Endothelial cell of umbilical vein (primary cell): ENCODE results near the gene CPXM2. TPM values are rescaled to one million over a fixed set of nuclear protein-coding genes. Genes with fewer than 3 reads are reported as not detected.

Experiments used
- BruUV-seq: library from RNA; stranded (reverse); fragments of 400-500 nt; replicated peaks from 2 replicates; lab custom pipeline; 2021; lab: Mats Ljungman, UMichigan
- CTCF ChIA-PET: fragments of 300-600, 350-600 bp; sonication (Branson Sonifier 250); formaldehyde crosslinking; loops from one replicate; lab custom pipeline; 2021; ENCODE audit warnings: antibody characterized with exemption, inconsistent platforms; lab: Charles Lee
- POLR2A ChIA-PET: fragments of 300-600, 350-600 bp; sonication (Branson Sonifier 250); formaldehyde crosslinking; loops from one replicate; lab custom pipeline; 2021; ENCODE audit warnings: antibody characterized with exemption, inconsistent platforms; lab: Charles Lee
- DNase-seq: peaks from one replicate; pipeline ENCODE4 v3.0.0-alpha.2; 2011; ENCODE audit warnings: low read depth, low spot score
- FAIRE-seq: peaks from 2 replicates; lab custom pipeline; 2011; peaks lifted over from hg19 to GRCh38; lab: Jason Lieb, UNC
- H2AFZ ChIP-seq: 2 replicates; pipeline ENCODE4 v1.6.0; 2012; ENCODE audit warnings: low read depth, low read length, control low read depth, inconsistent platforms
- H3K27ac ChIP-seq: 2 replicates; pipeline ENCODE4 v1.5.1; 2011; ENCODE audit warnings: low read depth, mild to moderate bottlenecking, control low read depth, low read length, moderate library complexity; ENCODE audit not compliant: insufficient read depth
- H3K27me3 ChIP-seq, 2 experiments: 2 replicates each; pipeline versions ENCODE4 v1.6.0 to v1.6.1; 2011; ENCODE audit warnings: low read length in 2 of 2, mixed read lengths in 1 of 2; ENCODE audit not compliant: control insufficient read depth in 2 of 2, insufficient read depth in 2 of 2
- H3K36me3 ChIP-seq, 2 experiments: 2 replicates in 1 of 2; 3 replicates in 1 of 2; pipeline ENCODE4 v1.5.1; 2011; ENCODE audit warnings: low read length in 2 of 2, mild to moderate bottlenecking in 1 of 2, moderate library complexity in 1 of 2; ENCODE audit not compliant: control insufficient read depth in 2 of 2, insufficient read depth in 2 of 2; ENCODE audit errors: extremely low read depth in 1 of 2
- H3K4me1 ChIP-seq: 3 replicates; pipeline ENCODE4 v1.5.1; 2011; ENCODE audit warnings: mild to moderate bottlenecking, low read length; ENCODE audit not compliant: control insufficient read depth, insufficient read depth; ENCODE audit errors: extremely low read depth
- H3K4me2 ChIP-seq: 2 replicates; pipeline ENCODE4 v1.6.1; 2011; ENCODE audit warnings: low read length, control low read depth, mixed read lengths; ENCODE audit not compliant: insufficient read depth
- H3K4me3 ChIP-seq, 3 experiments: fragments of 200-600 bp in 1 of 3; sonication (generic), shearing (Covaris generic) in 1 of 3; replicated peaks in 1 of 3; 2 replicates each; pipeline ENCODE4 v1.5.1; 2011 to 2016; ENCODE audit warnings: control low read depth in 3 of 3, low read length in 3 of 3, mild to moderate bottlenecking in 2 of 3, inconsistent platforms in 1 of 3, low read depth in 1 of 3, moderate library complexity in 1 of 3; ENCODE audit not compliant: insufficient read depth in 1 of 3
- H3K79me2 ChIP-seq: 2 replicates; pipeline ENCODE4 v1.6.0; 2012; ENCODE audit warnings: low read length, inconsistent platforms; ENCODE audit not compliant: control insufficient read depth, insufficient read depth
- H3K9ac ChIP-seq: replicated peaks from 2 replicates; pipeline ENCODE3; 2011; ENCODE audit warnings: low read length, control low read depth; ENCODE audit not compliant: insufficient read depth; ENCODE audit errors: extremely low read depth
- H3K9me1 ChIP-seq: replicated peaks from 3 replicates; pipeline ENCODE4 v1.6.0; 2011; ENCODE audit warnings: mild to moderate bottlenecking, low read length; ENCODE audit not compliant: control insufficient read depth, insufficient read depth; ENCODE audit errors: extremely low read depth
- H3K9me3 ChIP-seq: replicated peaks from 2 replicates; pipeline ENCODE4 v1.5.1; 2012; ENCODE audit warnings: low read length, inconsistent platforms; ENCODE audit not compliant: control insufficient read depth, insufficient read depth
- H4K20me1 ChIP-seq: replicated peaks from 2 replicates; pipeline ENCODE3; 2011; ENCODE audit warnings: mild to moderate bottlenecking, low read length; ENCODE audit not compliant: control insufficient read depth, insufficient read depth; ENCODE audit errors: extremely low read depth
- CTCF ChIP-seq, 2 donors: IDR thresholded peaks; 1 replicate in 1 of 2; 2 replicates in 1 of 2; pipeline ENCODE4 v1.5.1; 2011; ENCODE audit warnings: low read length in 2 of 2, mild to moderate bottlenecking in 2 of 2, moderate library complexity in 2 of 2, control low read depth in 1 of 2, inconsistent platforms in 1 of 2, low read depth in 1 of 2; ENCODE audit not compliant: insufficient read depth in 1 of 2; ENCODE audit errors: extremely low read depth in 1 of 2
- EZH2 ChIP-seq: IDR thresholded peaks from 2 replicates; pipeline ENCODE4 v1.6.1; 2012; ENCODE audit warnings: borderline replicate concordance, low read depth, mild to moderate bottlenecking, moderate library complexity, low read length, inconsistent platforms; ENCODE audit not compliant: severe bottlenecking
- FOS ChIP-seq: IDR thresholded peaks from 2 replicates; pipeline ENCODE4 v1.6.1; 2011; ENCODE audit warnings: mild to moderate bottlenecking, low read length, moderate library complexity, borderline replicate concordance; ENCODE audit not compliant: insufficient read depth
- GATA2 ChIP-seq: IDR thresholded peaks from 2 replicates; pipeline ENCODE4 v1.7.0; 2011; ENCODE audit warnings: low read depth, mild to moderate bottlenecking, moderate library complexity, mixed read lengths, low read length; ENCODE audit not compliant: insufficient read length, insufficient read depth
- JUN ChIP-seq: IDR thresholded peaks from 2 replicates; pipeline ENCODE4 v1.6.1; 2011; ENCODE audit warnings: borderline replicate concordance, low read depth; ENCODE audit not compliant: insufficient read length, insufficient read depth
- MAX ChIP-seq: IDR thresholded peaks from 2 replicates; pipeline ENCODE4 v1.6.1; 2011; ENCODE audit not compliant: insufficient read depth, insufficient read length
- MYC ChIP-seq: IDR thresholded peaks from one replicate; pipeline ENCODE4 v1.6.1; 2011; ENCODE audit warnings: mild to moderate bottlenecking, low read depth, low read length
- POLR2A ChIP-seq: IDR thresholded peaks from 2 replicates; pipeline ENCODE4 v1.6.1; 2012; ENCODE audit warnings: low read depth, mild to moderate bottlenecking, control low read depth, low read length
- POLR2AphosphoS5 ChIP-seq: IDR thresholded peaks from 2 replicates; pipeline ENCODE4 v1.6.1; 2012; ENCODE audit warnings: low read depth, mild to moderate bottlenecking, control low read depth, low read length, moderate library complexity; ENCODE audit not compliant: insufficient read depth
- dilution Hi-C: fragments of 300-500 bp; cut with MboI; formaldehyde crosslinking; loops from one replicate; pipeline ENCODE4 v1.15.0; 2019; ENCODE audit warnings: low sequenced_read_pairs; ENCODE audit not compliant: extremely low pct_ligation_motif_present
- intact Hi-C: fragments of 100-400 bp; cut with micrococcal nuclease; formaldehyde crosslinking; loops from one replicate; pipeline ENCODE4 v1.10.0; 2022
- polyA plus RNA-seq, 4 experiments: library from polyadenylated mRNA; depleted of rRNA in 3 of 4; stranded (reverse) in 3 of 4; unstranded in 1 of 4; fragments of >200 nt; gene quantifications; 2 replicates each; pipeline versions ENCODE4 v1.2.1 to v1.2.3, GENCODE V29; 2011 to 2012; ENCODE audit warnings: missing spikeins in 1 of 4
- total RNA-seq: library from RNA; stranded (reverse); gene quantifications from 2 replicates; pipeline ENCODE4 v1.2.3, GENCODE V29; 2021

CPXM2 gene
- total and polyA plus RNA-seq, 2 donors (not counting 3 experiments of a cell fraction or from before 2014, with no cell fraction given): 1.8 to 2.7 TPM

GRCh38 chr10:123870260-123870659 lies 21.3 kb downstream of the CPXM2 start:
- dilution Hi-C loops: no loop called here
- no peaks in the 10 kb centered on the region for H3K9me3 ChIP-seq

More at GRCh38 chr10:123870260-123870659, 21.3 kb downstream of the CPXM2 start:
- DNase-seq (no peak), FAIRE-seq (no peak)
- H3K9ac ChIP-seq: no peak overlapping the region
- H3K4me1 ChIP-seq: no peaks in the 10 kb centered on the region
- CTCF ChIA-PET: no interaction called here
- BruUV-seq: no TSS peak
- intact Hi-C loops: no loop called here
- H3K4me2 ChIP-seq: no peak overlapping the region
- H4K20me1 ChIP-seq: no peaks in the 10 kb centered on the region
- H3K79me2 ChIP-seq: no peaks in the 10 kb centered on the region
- no peak overlapping the region for H2AFZ ChIP-seq
- H3K36me3 ChIP-seq: no peaks in the 10 kb centered on the region
- no peak overlapping the region for H3K27ac ChIP-seq
- H3K27me3 ChIP-seq: no peaks in the 10 kb centered on the region
- POLR2A ChIA-PET: no interaction called here
- no peak overlapping the region for H3K4me3 ChIP-seq
- H3K9me1 ChIP-seq: no peaks in the 10 kb centered on the region
- TF ChIP-seq JUN (no peak), POLR2AphosphoS5 (no peak), MYC (no peak), POLR2A (no peak), FOS (no peak), MAX (no peak), CTCF (IDR thresholded peaks at IDR 0.05; ENCODE audit: extremely low read depth in 1 of 2, insufficient read depth in 1 of 2, low read depth in 1 of 2, low read length in 2 of 2) (no peak), EZH2 (no peak), GATA2 (no peak)
